22Rv1 (cell line): ENCODE results near the gene ARVCF.

Experiments
- H3K27ac ChIP-seq: fragments of 450-650 bp; 2 replicates; pipeline ENCODE4 v1.5.1; 2017
- CTCF ChIP-seq: fragments of 450-650 bp; IDR thresholded peaks from 2 replicates; pipeline ENCODE4 v1.5.1; 2017; ENCODE audit warnings: mild to moderate bottlenecking
- ZFX ChIP-seq: fragments of 450-650 bp; IDR thresholded peaks from 2 replicates; pipeline ENCODE4 v1.6.1; 2017; ENCODE audit warnings: antibody characterized with exemption, borderline replicate concordance

ARVCF gene

GRCh38 chr22:19998991-19999820 is 17.4 kb downstream of the ARVCF start:
- no peak overlapping the region for H3K27ac ChIP-seq
- TF ChIP-seq ZFX = no peak
- TF ChIP-seq CTCF = no peak

GRCh38 chr22:19998232-19998951 is 18.2 kb downstream of the ARVCF start:
- H3K27ac ChIP-seq = no peak overlapping the region

GRCh38 chr22:19997561-19998231 is 18.9 kb downstream of the ARVCF start:
- no peak overlapping the region for H3K27ac ChIP-seq
- no peak for TF ChIP-seq CTCF
- no peak for TF ChIP-seq ZFX

More at GRCh38 chr22:19998232-19998951, 18.2 kb downstream of the ARVCF start:
- TF ChIP-seq CTCF (no peak), ZFX (no peak)

GRCh38 chr22:19996694-19997384 is 19.8 kb downstream of the ARVCF start:
- TF ChIP-seq CTCF = no peak
- TF ChIP-seq ZFX = no peak
- no peak overlapping the region for H3K27ac ChIP-seq

- TF ChIP-seq ZFX = no peak
- TF ChIP-seq CTCF = no peak
- no peak overlapping the region for H3K27ac ChIP-seq
These were observed 20.8 kb downstream of the ARVCF start for GRCh38 chr22:19995611-19996339.

- TF ChIP-seq CTCF = no peak
- TF ChIP-seq ZFX = no peak
- H3K27ac ChIP-seq = no peak overlapping the region
These were observed 21.6 kb downstream of the ARVCF start for GRCh38 chr22:19994851-19995610.
